ENCODE results near the gene BAD. TPM values are rescaled to one million over a fixed set of nuclear protein-coding genes. Genes with fewer than 3 reads are reported as not detected.

The BAD gene
- total RNA-seq, 1 experiment from 2014 or later = 23.3 TPM

DNA sequence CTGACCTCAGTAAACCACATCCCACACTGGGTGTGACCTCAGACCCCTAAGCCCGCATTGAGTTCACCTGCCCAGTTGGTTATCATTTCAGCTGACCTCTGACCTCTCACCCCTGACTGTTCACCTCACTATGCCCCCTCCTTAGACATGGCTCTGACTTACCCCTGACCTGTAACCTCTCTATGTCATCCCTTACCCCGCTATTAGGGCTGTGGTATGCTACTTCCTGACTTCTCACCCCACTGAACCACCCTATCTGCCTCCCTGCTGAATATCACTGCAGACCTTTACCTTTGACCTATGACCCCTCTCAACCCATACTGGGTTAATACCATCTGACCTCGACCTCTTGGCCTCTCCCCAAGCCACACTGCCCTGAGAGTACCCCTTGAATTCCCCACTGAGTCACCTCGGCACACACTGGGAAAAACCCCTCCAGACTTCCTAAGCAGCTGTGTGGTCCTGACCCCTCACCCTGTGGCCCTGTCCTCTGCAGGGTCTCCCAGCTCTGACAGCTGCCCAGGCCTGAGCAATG, 24.9 kb downstream of the BAD start:
- no CpG with 5 or more reads among the region's 4 CpGs for WGBS (ENCODE audit: extremely low coverage, insufficient read length, low lambda C conversion rate)
- Histone ChIP-seq H4K5ac (ENCODE audit: insufficient read length, low read depth, low read length) (no peak overlapping the region), H3K79me2 (ENCODE audit: insufficient read depth, low read length) (no peaks in the 10 kb centered on the region), H3K4me1 (ENCODE audit: insufficient read depth, low read length) (no peaks in the 10 kb centered on the region), H2AK5ac (ENCODE audit: insufficient read length, low read length) (no peak overlapping the region), H3K27ac (ENCODE audit: insufficient read length, low read depth, low read length) (no peak overlapping the region), H2BK120ac (ENCODE audit: low read depth, low read length, poor library complexity, severe bottlenecking) (no peak overlapping the region), H2BK20ac (ENCODE audit: low read depth, low read length, poor library complexity, severe bottlenecking) (no peak overlapping the region), H3T11ph (ENCODE audit: low read length) (no peak overlapping the region), H4K20me1 (ENCODE audit: control insufficient read depth, insufficient read depth, insufficient read length) (no peaks in the 10 kb centered on the region), H4K8ac (replicated peaks; ENCODE audit: insufficient read length, low read depth, low read length) (no peak overlapping the region), H3K4me2 (ENCODE audit: insufficient read depth, insufficient read length, low read length) (no peak overlapping the region), H3K4ac (ENCODE audit: low read depth, low read length) (no peak overlapping the region), H3K27me3 (ENCODE audit: insufficient read depth, low read length) (no peaks in the 10 kb centered on the region), H4K91ac (ENCODE audit: insufficient read length, low read depth, low read length) (no peak overlapping the region), H3K14ac (ENCODE audit: insufficient read depth, low read length) (no peak overlapping the region), H3K56ac (ENCODE audit: insufficient read length, low read depth, low read length) (no peak overlapping the region), H3K23ac (ENCODE audit: insufficient read length, low read depth, low read length) (no peak overlapping the region), H2AFZ (ENCODE audit: low read length) (no peak overlapping the region), H3K23me2 (ENCODE audit: insufficient read length, low read depth, low read length, poor library complexity, severe bottlenecking) (no peaks in the 10 kb centered on the region), H2BK15ac (ENCODE audit: low read depth, low read length) (no peak overlapping the region), H2BK5ac (ENCODE audit: insufficient read length, low read length) (no peak overlapping the region), H3K9ac (ENCODE audit: extremely low read depth, insufficient read length, low read length) (no peak overlapping the region), H3K9me3 (ENCODE audit: control insufficient read depth, low read depth, low read length) (no peaks in the 10 kb centered on the region), H3K79me1 (ENCODE audit: insufficient read depth, low read depth, low read length, poor library complexity, severe bottlenecking) (no peaks in the 10 kb centered on the region), H3K18ac (ENCODE audit: insufficient read length, low read depth, low read length) (no peak overlapping the region), H2BK12ac (ENCODE audit: insufficient read length, low read depth, low read length) (no peak overlapping the region)
- H3K27ac Mint-ChIP-seq = no peak overlapping the region
- no peak for DNase-seq
- H3K36me3 Mint-ChIP-seq (ENCODE audit: insufficient read depth in 1 of 3, low read depth in 3 of 3) = peaks cover 49 to 88% (median 74%) of the 10 kb centered on the region in 3 experiments
- no peak for TF ChIP-seq CTCF (conservative IDR thresholded peaks at IDR 0.05)
- no peaks in the 10 kb centered on the region for H3K27me3 Mint-ChIP-seq (ENCODE audit: low read depth)
- H3K4me3 Mint-ChIP-seq = no peak overlapping the region
- H3K4me1 Mint-ChIP-seq = peaks cover 0 to 8% of the 10 kb centered on the region in 2 experiments; a peak in 3 of 4 replicates
- H3K9me3 Mint-ChIP-seq = no peaks in the 10 kb centered on the region
